GM23338 (cell line): ENCODE measurements around the gene MICAL2.

Experiments used
- CREB1 ChIP-seq: fragments of 250-450 bp; sonication (Bioruptor Pico); IDR thresholded peaks from 2 replicates; pipeline ENCODE4 v1.5.0; 2020; ENCODE audit warnings: low read depth, mild to moderate bottlenecking, moderate library complexity
- CTCF ChIP-seq, 2 experiments: fragments of 200-600 bp in 1 of 2; sonication (generic) in 1 of 2; conservative IDR thresholded peaks; 2 replicates each; pipeline versions ENCODE4 v1.5.1 to v1.6.1; 2016 to 2017; ENCODE audit warnings: antibody characterized with exemption in 2 of 2, low read depth in 2 of 2, mild to moderate bottlenecking in 2 of 2, moderate library complexity in 1 of 2
- ETS1 ChIP-seq: IDR thresholded peaks from 2 replicates; pipeline ENCODE4 v1.6.1; 2016; ENCODE audit warnings: antibody characterized with exemption
- EZH2 ChIP-seq: fragments of 200-600 bp; sonication (generic); IDR thresholded peaks from one replicate; pipeline ENCODE4 v1.8.0; 2017; ENCODE audit warnings: antibody characterized with exemption, mild to moderate bottlenecking, low read depth; ENCODE audit not compliant: unreplicated experiment
- EZH2phosphoT487 ChIP-seq: fragments of 200-600 bp; sonication (generic); IDR thresholded peaks from one replicate; pipeline ENCODE4 v1.8.1; 2018; ENCODE audit warnings: antibody characterized with exemption; ENCODE audit not compliant: unreplicated experiment
- JUNB ChIP-seq: IDR thresholded peaks from one replicate; pipeline ENCODE4 v1.6.1; 2016; ENCODE audit warnings: antibody characterized with exemption; ENCODE audit not compliant: unreplicated experiment
- NANOG ChIP-seq: IDR thresholded peaks from 2 replicates; pipeline ENCODE4 v1.6.1; 2016; ENCODE audit warnings: antibody characterized with exemption, borderline replicate concordance
- POLR2AphosphoS5 ChIP-seq: IDR thresholded peaks from 2 replicates; pipeline ENCODE4 v1.6.1; 2016; ENCODE audit warnings: antibody characterized with exemption, low read depth
- ZNF114 ChIP-seq: fragments of 250-450 bp; sonication (Bioruptor Pico); IDR thresholded peaks from 2 replicates; pipeline ENCODE4 v1.5.0; 2020; ENCODE audit warnings: mild to moderate bottlenecking, moderate library complexity
- ZNF331 ChIP-seq: fragments of 250-450 bp; sonication (Bioruptor Pico); IDR thresholded peaks from 2 replicates; pipeline ENCODE4 v1.5.0; 2020; ENCODE audit warnings: low read depth, mild to moderate bottlenecking, moderate library complexity
- ZNF462 ChIP-seq: fragments of 250-450 bp; sonication (Bioruptor Pico); IDR thresholded peaks from 2 replicates; pipeline ENCODE4 v1.5.0; 2020; ENCODE audit warnings: mild to moderate bottlenecking, moderate library complexity
- TF ChIP-seq, protein P1 (sequence below): IDR thresholded peaks from one replicate; pipeline ENCODE4 v1.6.1; 2018; ENCODE audit warnings: antibody characterized with exemption; ENCODE audit not compliant: unreplicated experiment

DNA sequence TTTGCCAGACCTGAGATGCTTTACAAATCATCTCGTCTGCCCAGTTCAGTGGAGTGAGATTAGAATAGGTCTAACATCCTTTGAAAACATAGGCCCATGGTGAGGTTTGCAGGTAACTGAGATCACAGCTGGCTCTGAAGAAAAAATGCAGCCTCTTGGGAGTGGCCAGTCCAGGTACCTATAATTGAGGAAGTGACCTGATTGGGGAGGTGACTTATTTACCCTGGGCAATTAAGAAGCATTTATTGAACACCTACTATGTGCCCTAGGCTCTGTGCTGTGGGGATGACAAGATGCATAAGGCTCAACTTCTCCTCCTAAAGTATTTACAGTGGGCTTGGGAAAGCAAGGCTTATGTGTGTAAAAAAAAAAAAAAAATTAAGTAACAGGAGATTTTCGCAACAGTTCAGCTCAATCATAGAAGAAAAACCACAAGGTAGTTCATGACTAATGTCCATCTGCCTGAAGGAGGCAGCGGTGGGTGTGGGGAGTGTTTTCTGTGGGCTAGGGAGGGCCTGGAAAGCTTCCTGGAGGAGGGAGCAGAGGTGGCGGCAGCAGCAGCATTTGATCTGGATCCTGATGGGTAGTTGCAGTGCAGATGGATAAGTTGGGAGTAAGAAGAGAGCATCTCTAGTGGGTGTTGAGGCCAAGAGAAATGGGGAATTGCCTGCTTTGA, 16.1 kb downstream of the MICAL2 start:
- TF ChIP-seq CTCF (conservative IDR thresholded peaks at IDR 0.05; ENCODE audit: low read depth in 2 of 2) = peak; percentile 33 to 44
- no peak for TF ChIP-seq POLR2AphosphoS5
- no peak for TF ChIP-seq CREB1 (CRISPR knock-in tag)
- no peak for TF ChIP-seq EZH2
- no peak for TF ChIP-seq ZNF331 (CRISPR knock-in tag)
- TF ChIP-seq, protein P1, sequence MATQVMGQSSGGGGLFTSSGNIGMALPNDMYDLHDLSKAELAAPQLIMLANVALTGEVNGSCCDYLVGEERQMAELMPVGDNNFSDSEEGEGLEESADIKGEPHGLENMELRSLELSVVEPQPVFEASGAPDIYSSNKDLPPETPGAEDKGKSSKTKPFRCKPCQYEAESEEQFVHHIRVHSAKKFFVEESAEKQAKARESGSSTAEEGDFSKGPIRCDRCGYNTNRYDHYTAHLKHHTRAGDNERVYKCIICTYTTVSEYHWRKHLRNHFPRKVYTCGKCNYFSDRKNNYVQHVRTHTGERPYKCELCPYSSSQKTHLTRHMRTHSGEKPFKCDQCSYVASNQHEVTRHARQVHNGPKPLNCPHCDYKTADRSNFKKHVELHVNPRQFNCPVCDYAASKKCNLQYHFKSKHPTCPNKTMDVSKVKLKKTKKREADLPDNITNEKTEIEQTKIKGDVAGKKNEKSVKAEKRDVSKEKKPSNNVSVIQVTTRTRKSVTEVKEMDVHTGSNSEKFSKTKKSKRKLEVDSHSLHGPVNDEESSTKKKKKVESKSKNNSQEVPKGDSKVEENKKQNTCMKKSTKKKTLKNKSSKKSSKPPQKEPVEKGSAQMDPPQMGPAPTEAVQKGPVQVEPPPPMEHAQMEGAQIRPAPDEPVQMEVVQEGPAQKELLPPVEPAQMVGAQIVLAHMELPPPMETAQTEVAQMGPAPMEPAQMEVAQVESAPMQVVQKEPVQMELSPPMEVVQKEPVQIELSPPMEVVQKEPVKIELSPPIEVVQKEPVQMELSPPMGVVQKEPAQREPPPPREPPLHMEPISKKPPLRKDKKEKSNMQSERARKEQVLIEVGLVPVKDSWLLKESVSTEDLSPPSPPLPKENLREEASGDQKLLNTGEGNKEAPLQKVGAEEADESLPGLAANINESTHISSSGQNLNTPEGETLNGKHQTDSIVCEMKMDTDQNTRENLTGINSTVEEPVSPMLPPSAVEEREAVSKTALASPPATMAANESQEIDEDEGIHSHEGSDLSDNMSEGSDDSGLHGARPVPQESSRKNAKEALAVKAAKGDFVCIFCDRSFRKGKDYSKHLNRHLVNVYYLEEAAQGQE = no peak
- no peak for TF ChIP-seq EZH2phosphoT487
- TF ChIP-seq ETS1 = no peak
- no peak for TF ChIP-seq JUNB
- no peak for TF ChIP-seq NANOG
- TF ChIP-seq ZNF462 (CRISPR knock-in tag) = no peak
- TF ChIP-seq ZNF114 (CRISPR knock-in tag) = no peak
